8988T (cell line): ENCODE measurements around the gene PADI2.

Experiments used
- DNase-seq: peaks from one replicate; pipeline ENCODE4 v3.0.0; 2011

PADI2 gene

GRCh38 chr1:17053086-17053684, 66.1 kb downstream of the PADI2 start:
- DNase-seq, result no peak

- DNase-seq, result no peak
Observed at GRCh38 chr1:17052641-17053040, 66.6 kb downstream of the PADI2 start.

- DNase-seq, result no peak
Observed at GRCh38 chr1:17052038-17052437, 67.2 kb downstream of the PADI2 start.

GRCh38 chr1:17047924-17048323, 71.3 kb downstream of the PADI2 start:
- no peak for DNase-seq

GRCh38 chr1:17046334-17046657, 73.0 kb downstream of the PADI2 start:
- no peak for DNase-seq

GRCh38 chr1:17045634-17046333, 73.5 kb downstream of the PADI2 start:
- DNase-seq, result no peak

- no peak for DNase-seq
Observed at GRCh38 chr1:17045150-17045549, 74.1 kb downstream of the PADI2 start.

GRCh38 chr1:17043676-17044075, 75.6 kb downstream of the PADI2 start:
- DNase-seq, result no peak

- no peak for DNase-seq
Observed at GRCh38 chr1:17040135-17040534, 79.1 kb downstream of the PADI2 start.

GRCh38 chr1:17039522-17039921, 79.7 kb downstream of the PADI2 start:
- no peak for DNase-seq

GRCh38 chr1:17033481-17033880, 85.8 kb downstream of the PADI2 start:
- DNase-seq, result no peak

GRCh38 chr1:17032741-17033140, 86.5 kb downstream of the PADI2 start:
- DNase-seq, result no peak

GRCh38 chr1:17031436-17031835, 87.8 kb downstream of the PADI2 start:
- no peak for DNase-seq

- no peak for DNase-seq
Observed at GRCh38 chr1:17030206-17030605, 89.0 kb downstream of the PADI2 start.

- no peak for DNase-seq
Observed at GRCh38 chr1:17028662-17029188, 90.5 kb downstream of the PADI2 start.

- DNase-seq, result no peak
Observed at GRCh38 chr1:17027900-17028299, 91.4 kb downstream of the PADI2 start.

- DNase-seq, result no peak
Observed at GRCh38 chr1:17027403-17027802, 91.8 kb downstream of the PADI2 start.

- no peak for DNase-seq
Observed at GRCh38 chr1:17024721-17025120, 94.5 kb downstream of the PADI2 start.

GRCh38 chr1:17023573-17023972, 95.7 kb downstream of the PADI2 start:
- DNase-seq, result no peak

GRCh38 chr1:17023102-17023501, 96.1 kb downstream of the PADI2 start:
- DNase-seq, result no peak

GRCh38 chr1:17021896-17022295, 97.4 kb downstream of the PADI2 start:
- no peak for DNase-seq

- DNase-seq, result no peak
Observed at GRCh38 chr1:17020502-17020901, 98.7 kb downstream of the PADI2 start.

GRCh38 chr1:17018849-17019248, 100.4 kb downstream of the PADI2 start:
- no peak for DNase-seq

GRCh38 chr1:17017435-17017834, 101.8 kb downstream of the PADI2 start:
- no peak for DNase-seq
